ENCODE measurements around the gene DRAM1.
"Not testable (repeated sequence)": the region's sequence is repeated elsewhere in the genome, so short reads cannot be mapped to it uniquely, and the experiment has no call there.

The DRAM1 gene

DNA sequence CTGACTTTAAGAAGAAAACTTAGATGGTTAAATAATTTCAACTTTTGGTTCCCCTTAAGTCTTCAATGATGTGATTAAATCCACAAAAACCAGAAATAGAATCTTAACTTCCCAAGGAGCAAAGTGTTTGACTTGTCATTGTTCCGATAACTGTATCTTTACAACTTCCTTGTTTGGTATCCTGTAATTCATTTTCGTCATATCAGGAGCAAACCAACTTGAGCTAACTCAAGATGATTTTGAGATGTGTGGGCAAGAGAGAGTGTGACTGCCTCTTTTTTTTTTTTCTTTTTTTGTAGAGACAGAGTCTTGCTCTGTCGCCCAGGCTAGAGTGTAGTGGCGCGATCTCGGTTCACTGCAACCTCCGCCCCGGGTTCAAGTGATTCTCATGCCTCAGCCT lies 25.3 kb downstream of the DRAM1 start:
- no peaks in the 10 kb centered on the region for H3K9me3 ChIP-seq (ENCODE audit: control insufficient read depth, insufficient read depth, low read length)
- no peaks in the 10 kb centered on the region for H3K4me1 ChIP-seq (ENCODE audit: control insufficient read depth, insufficient read depth, low read length)
- no peaks in the 10 kb centered on the region for H3K27me3 ChIP-seq (ENCODE audit: control insufficient read depth, insufficient read depth, low read length)
- no peaks in the 10 kb centered on the region for H3K36me3 ChIP-seq (ENCODE audit: control insufficient read depth, insufficient read depth, low read length)
- no CpG with 5 or more reads among the region's 8 CpGs for WGBS (ENCODE audit: insufficient coverage, insufficient read length)
- no peak overlapping the region for H3K4me3 ChIP-seq (ENCODE audit: low read length)
- no peak overlapping the region for H3K27ac ChIP-seq (ENCODE audit: low read length)
- no peak for DNase-seq (ENCODE audit: low read depth, low spot score)

DNA sequence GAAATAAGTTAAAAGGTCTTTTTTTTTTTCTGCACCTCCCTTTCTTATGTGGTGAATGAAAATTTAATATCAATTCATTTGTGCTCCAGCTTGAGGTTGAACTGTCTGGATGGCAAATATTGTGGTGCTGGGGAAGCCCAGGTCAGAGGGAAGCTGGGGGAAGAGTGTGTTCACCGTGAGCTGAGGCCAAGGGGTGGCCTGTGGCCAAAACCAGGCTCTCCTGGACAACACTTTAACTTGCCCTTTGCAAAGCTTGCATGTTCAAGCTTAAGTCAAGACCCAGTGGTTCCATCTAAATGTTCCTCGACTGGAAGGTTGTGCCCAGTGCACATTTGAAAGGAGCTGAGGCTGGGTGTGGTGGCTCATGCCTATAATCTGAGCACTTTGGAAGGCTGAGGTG lies 28.8 kb downstream of the DRAM1 start:
- no CpG with 5 or more reads among the region's 2 CpGs for WGBS (ENCODE audit: insufficient coverage, insufficient read length)
- no peak for DNase-seq (ENCODE audit: low read depth, low spot score)
- no peaks in the 10 kb centered on the region for H3K36me3 ChIP-seq (ENCODE audit: control insufficient read depth, insufficient read depth, low read length)
- no peaks in the 10 kb centered on the region for H3K4me1 ChIP-seq (ENCODE audit: control insufficient read depth, insufficient read depth, low read length)
- no peak overlapping the region for H3K4me3 ChIP-seq (ENCODE audit: low read length)
- H3K9me3 ChIP-seq (ENCODE audit: control insufficient read depth, insufficient read depth, low read length) = no peaks in the 10 kb centered on the region
- H3K27ac ChIP-seq (ENCODE audit: low read length) = no peak overlapping the region
- H3K27me3 ChIP-seq (ENCODE audit: control insufficient read depth, insufficient read depth, low read length) = no peaks in the 10 kb centered on the region

DNA sequence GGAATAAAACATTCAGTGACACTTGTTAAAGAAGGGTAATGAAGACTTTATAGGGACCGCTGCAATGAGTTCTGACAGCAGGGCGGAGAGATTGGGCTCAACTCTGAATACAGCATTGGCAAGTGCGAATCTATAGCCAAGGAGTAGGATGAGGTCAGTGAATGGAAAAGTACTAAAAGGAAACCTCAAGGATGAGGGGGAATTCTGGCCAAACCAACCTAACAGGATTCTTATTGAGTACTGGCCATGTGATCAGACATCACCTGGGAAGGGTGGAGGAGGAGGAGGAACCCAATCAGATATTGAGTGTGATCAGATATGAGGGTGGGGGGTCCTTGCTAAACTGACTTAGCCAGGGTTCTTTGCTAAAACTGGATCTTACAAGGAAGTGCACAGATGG lies 31.0 kb downstream of the DRAM1 start:
- DNase-seq (ENCODE audit: low read depth, low spot score) = no peak
- WGBS (ENCODE audit: insufficient coverage, insufficient read length) = no CpG with 5 or more reads among the region's 3 CpGs
- Histone ChIP-seq H3K4me1 (ENCODE audit: control insufficient read depth, insufficient read depth, low read length) (no peaks in the 10 kb centered on the region), H3K27me3 (ENCODE audit: control insufficient read depth, insufficient read depth, low read length) (no peaks in the 10 kb centered on the region), H3K36me3 (ENCODE audit: control insufficient read depth, insufficient read depth, low read length) (no peaks in the 10 kb centered on the region), H3K4me3 (ENCODE audit: low read length) (no peak overlapping the region), H3K27ac (ENCODE audit: low read length) (no peak overlapping the region), H3K9me3 (ENCODE audit: control insufficient read depth, insufficient read depth, low read length) (no peaks in the 10 kb centered on the region)

DNA sequence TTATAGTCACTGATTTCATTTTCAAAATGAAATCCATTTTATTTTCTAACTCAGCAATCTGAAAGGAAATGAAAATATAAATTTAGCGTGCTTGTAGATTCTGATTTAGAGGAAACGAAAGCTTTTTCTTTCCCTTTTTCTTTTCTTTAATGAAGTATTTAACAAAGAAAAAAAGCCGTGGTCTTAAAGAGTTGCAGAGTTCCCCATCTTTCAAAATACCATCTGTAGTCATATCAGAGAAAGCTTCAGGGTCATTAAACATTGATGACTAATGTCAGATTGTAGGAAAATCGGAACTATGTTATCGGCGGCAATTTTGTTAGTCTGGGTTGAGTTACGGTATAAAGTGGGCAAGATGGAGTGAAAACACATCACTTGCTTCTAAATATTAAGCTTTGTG lies 32.3 kb downstream of the DRAM1 start:
- no peaks in the 10 kb centered on the region for H3K4me1 ChIP-seq (ENCODE audit: control insufficient read depth, insufficient read depth, low read length)
- no peak for DNase-seq (ENCODE audit: low read depth, low spot score)
- no peak overlapping the region for H3K4me3 ChIP-seq (ENCODE audit: low read length)
- no peaks in the 10 kb centered on the region for H3K9me3 ChIP-seq (ENCODE audit: control insufficient read depth, insufficient read depth, low read length)
- no peaks in the 10 kb centered on the region for H3K36me3 ChIP-seq (ENCODE audit: control insufficient read depth, insufficient read depth, low read length)
- no peaks in the 10 kb centered on the region for H3K27me3 ChIP-seq (ENCODE audit: control insufficient read depth, insufficient read depth, low read length)
- WGBS (ENCODE audit: insufficient coverage, insufficient read length) = no CpG with 5 or more reads among the region's 7 CpGs
- no peak overlapping the region for H3K27ac ChIP-seq (ENCODE audit: low read length)

DNA sequence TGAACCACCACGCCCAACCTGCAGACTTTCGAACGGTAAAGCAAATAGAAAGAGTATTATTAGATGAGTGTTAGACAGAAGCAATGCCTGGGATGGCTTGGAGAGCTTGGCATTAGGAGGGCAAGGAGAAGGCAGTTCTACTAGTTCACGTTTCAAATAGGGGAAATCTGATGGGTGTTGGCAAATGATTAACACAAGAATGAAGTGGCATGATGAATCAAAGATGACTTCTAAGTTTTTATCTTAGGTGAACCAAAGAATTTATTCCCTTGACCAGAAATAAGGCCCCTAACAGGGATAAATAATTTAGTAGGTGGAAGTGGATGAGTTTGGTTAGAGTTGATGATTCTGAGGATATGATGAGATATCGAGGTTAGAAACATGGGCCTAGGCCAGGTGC lies 38.5 kb downstream of the DRAM1 start:
- no peak for DNase-seq (ENCODE audit: low read depth, low spot score)
- no peak overlapping the region for H3K27ac ChIP-seq (ENCODE audit: low read length)
- no peaks in the 10 kb centered on the region for H3K9me3 ChIP-seq (ENCODE audit: control insufficient read depth, insufficient read depth, low read length)
- no peaks in the 10 kb centered on the region for H3K36me3 ChIP-seq (ENCODE audit: control insufficient read depth, insufficient read depth, low read length)
- H3K4me3 ChIP-seq (ENCODE audit: low read length) = no peak overlapping the region
- H3K4me1 ChIP-seq (ENCODE audit: control insufficient read depth, insufficient read depth, low read length) = no peaks in the 10 kb centered on the region
- 100% methylated on average over 1 of the region's 5 CpGs for WGBS (ENCODE audit: insufficient coverage, insufficient read length)
- no peaks in the 10 kb centered on the region for H3K27me3 ChIP-seq (ENCODE audit: control insufficient read depth, insufficient read depth, low read length)

DNA sequence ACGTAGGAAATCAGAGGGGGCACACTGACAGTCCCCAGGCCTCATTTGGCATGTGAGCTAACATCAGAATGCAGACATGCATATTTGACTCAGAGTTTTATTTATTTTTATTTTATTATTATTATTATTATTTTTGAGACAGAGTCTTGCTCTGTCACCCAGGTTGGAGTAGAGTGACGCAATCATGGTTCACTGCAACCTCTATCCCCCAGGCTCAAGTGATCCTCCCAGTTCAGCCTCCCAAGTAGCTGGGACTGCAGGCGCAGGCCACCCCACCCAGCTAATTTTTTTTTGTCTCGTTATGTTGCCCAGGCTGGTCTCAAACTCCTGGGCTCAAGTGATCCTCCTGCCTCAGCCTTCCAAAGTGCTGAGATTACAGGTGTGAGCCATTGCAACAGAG lies 41.4 kb downstream of the DRAM1 start:
- not testable (repeated sequence) for H3K27me3 ChIP-seq (ENCODE audit: control insufficient read depth, insufficient read depth, low read length); DNase-seq (ENCODE audit: low read depth, low spot score); H3K36me3 ChIP-seq (ENCODE audit: control insufficient read depth, insufficient read depth, low read length); H3K9me3 ChIP-seq (ENCODE audit: control insufficient read depth, insufficient read depth, low read length); H3K4me3 ChIP-seq (ENCODE audit: low read length); H3K27ac ChIP-seq (ENCODE audit: low read length); H3K4me1 ChIP-seq (ENCODE audit: control insufficient read depth, insufficient read depth, low read length)
- no CpG with 5 or more reads among the region's 4 CpGs for WGBS (ENCODE audit: insufficient coverage, insufficient read length)

DNA sequence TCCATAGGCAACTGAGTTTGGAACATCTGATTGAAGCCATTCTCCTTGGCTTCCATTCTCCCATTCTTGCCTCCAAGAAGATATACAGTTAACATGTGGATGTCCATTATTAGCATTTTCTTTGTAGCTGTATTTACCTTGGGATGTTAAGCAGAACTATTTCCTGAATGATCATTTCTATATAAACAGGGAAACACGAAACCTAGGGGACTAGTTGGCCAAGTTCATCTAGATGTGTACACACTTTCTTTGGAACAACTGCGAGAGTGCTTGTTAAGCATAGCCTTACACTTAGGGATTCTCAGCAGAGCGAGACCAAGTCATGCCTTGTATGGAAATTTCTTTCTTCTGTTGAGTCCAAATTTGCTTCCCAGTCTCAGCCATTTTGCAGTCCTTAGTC lies 42.1 kb downstream of the DRAM1 start:
- no peaks in the 10 kb centered on the region for H3K27me3 ChIP-seq (ENCODE audit: control insufficient read depth, insufficient read depth, low read length)
- H3K36me3 ChIP-seq (ENCODE audit: control insufficient read depth, insufficient read depth, low read length) = no peaks in the 10 kb centered on the region
- no peaks in the 10 kb centered on the region for H3K9me3 ChIP-seq (ENCODE audit: control insufficient read depth, insufficient read depth, low read length)
- no CpG with 5 or more reads among the region's 3 CpGs for WGBS (ENCODE audit: insufficient coverage, insufficient read length)
- DNase-seq (ENCODE audit: low read depth, low spot score) = no peak
- H3K27ac ChIP-seq (ENCODE audit: low read length) = no peak overlapping the region
- no peaks in the 10 kb centered on the region for H3K4me1 ChIP-seq (ENCODE audit: control insufficient read depth, insufficient read depth, low read length)
- no peak overlapping the region for H3K4me3 ChIP-seq (ENCODE audit: low read length)

DNA sequence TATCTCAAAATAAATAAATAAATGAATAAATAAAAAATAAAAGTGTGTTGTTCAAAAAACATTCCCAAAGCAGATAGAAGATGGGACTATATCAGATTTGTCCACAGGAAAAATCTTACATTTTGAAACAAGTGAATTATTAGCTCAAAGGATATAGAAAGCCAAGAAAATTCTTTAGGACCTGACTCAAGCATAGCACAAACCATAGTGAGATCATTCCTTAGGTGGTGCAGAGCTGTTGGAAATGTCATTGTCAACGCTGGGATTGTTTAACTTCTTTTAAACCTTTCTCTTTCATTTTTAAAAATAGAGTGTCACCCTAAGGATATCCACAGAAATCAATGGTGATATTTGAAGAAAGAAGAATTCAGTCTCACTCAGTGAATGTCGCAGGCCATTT lies 43.5 kb downstream of the DRAM1 start:
- H3K9me3 ChIP-seq (ENCODE audit: control insufficient read depth, insufficient read depth, low read length) = no peaks in the 10 kb centered on the region
- no peaks in the 10 kb centered on the region for H3K4me1 ChIP-seq (ENCODE audit: control insufficient read depth, insufficient read depth, low read length)
- no peaks in the 10 kb centered on the region for H3K36me3 ChIP-seq (ENCODE audit: control insufficient read depth, insufficient read depth, low read length)
- DNase-seq (ENCODE audit: low read depth, low spot score) = no peak
- H3K27ac ChIP-seq (ENCODE audit: low read length) = no peak overlapping the region
- no peaks in the 10 kb centered on the region for H3K27me3 ChIP-seq (ENCODE audit: control insufficient read depth, insufficient read depth, low read length)
- WGBS (ENCODE audit: insufficient coverage, insufficient read length) = no CpG with 5 or more reads among the region's 2 CpGs
- no peak overlapping the region for H3K4me3 ChIP-seq (ENCODE audit: low read length)

DNA sequence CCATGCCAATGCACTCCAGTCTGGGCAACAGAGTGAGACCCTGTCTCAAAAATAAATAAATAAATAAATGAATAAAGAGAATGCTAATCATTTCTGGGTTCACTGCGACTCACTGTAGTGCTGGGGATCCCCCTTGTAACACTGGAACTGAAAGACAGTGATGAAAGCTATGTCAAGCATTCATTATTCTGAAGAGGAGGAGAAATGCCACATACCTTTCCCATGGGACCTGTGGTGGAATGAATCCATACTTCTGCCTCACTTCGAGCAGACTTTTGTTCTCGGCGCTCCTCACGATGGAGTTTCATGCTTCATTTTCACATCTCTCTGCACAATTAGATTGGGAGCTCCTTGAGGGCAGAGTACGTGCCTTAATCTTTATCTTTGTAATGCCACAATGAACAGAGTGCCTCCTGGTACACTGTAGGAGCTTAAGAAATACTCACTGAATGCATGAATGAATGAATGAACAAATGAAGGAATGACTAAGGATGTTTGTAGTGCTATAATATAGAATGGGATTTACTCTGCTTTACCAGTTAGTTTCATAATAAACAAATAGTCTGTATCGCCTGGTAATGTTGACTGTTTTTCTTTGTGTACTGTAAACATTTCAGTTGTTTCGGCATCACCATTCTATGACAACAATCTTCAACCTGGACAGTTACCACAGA lies 45.8 kb downstream of the DRAM1 start:
- Histone ChIP-seq H3K27me3 (ENCODE audit: control insufficient read depth, insufficient read depth, low read length) (no peaks in the 10 kb centered on the region), H3K27ac (ENCODE audit: low read length) (no peak overlapping the region), H3K4me3 (ENCODE audit: low read length) (no peak overlapping the region), H3K36me3 (ENCODE audit: control insufficient read depth, insufficient read depth, low read length) (no peaks in the 10 kb centered on the region), H3K9me3 (ENCODE audit: control insufficient read depth, insufficient read depth, low read length) (no peaks in the 10 kb centered on the region), H3K4me1 (ENCODE audit: control insufficient read depth, insufficient read depth, low read length) (no peaks in the 10 kb centered on the region)
- WGBS (ENCODE audit: insufficient coverage, insufficient read length) = no CpG with 5 or more reads among the region's 8 CpGs
- no peak for DNase-seq (ENCODE audit: low read depth, low spot score)

DNA sequence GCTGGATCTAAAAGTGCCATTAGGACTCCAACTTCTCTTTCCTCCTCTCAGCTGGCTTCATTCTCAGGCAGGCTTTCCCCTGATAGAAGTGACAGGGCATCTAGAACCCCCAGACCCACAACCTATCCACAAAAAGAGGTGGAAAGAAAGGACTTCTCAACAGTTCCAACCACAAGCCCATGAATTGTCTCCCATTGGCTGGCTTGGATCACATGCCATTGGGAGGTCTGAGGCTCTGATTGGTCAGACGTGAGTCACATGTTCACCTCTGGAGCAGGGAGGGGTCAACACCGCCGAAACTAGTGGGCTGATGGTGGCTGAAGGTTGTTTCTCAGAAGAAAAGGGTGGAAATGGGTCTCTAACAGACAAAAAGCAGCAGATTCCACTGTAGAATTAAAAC lies 47.2 kb downstream of the DRAM1 start:
- no CpG with 5 or more reads among the region's 3 CpGs for WGBS (ENCODE audit: insufficient coverage, insufficient read length)
- no peak overlapping the region for H3K4me3 ChIP-seq (ENCODE audit: low read length)

DNA sequence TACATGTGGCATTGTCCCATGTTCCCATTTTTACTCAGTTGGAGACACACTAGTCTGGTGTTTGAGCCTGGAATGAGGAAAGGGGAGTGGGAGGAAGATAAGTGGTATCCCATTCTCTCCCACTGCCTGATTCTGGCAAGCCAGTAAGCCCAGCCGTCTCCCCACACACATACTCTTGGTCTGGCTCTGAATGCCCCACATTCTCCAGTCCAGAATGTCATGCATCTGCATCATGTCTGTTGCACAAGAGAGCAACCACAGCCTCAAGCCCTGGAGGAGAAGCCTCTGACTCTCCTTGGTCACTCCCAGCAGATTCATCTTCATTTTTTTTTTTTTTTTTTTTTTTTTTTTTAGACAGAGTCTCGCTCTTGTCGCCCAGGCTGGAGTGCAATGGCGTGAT lies 48.0 kb downstream of the DRAM1 start:
- Histone ChIP-seq H3K27me3 (ENCODE audit: control insufficient read depth, insufficient read depth, low read length) (no peaks in the 10 kb centered on the region), H3K27ac (ENCODE audit: low read length) (no peak overlapping the region), H3K9me3 (ENCODE audit: control insufficient read depth, insufficient read depth, low read length) (no peaks in the 10 kb centered on the region), H3K36me3 (ENCODE audit: control insufficient read depth, insufficient read depth, low read length) (no peaks in the 10 kb centered on the region), H3K4me1 (ENCODE audit: control insufficient read depth, insufficient read depth, low read length) (no peaks in the 10 kb centered on the region), H3K4me3 (ENCODE audit: low read length) (no peak overlapping the region)
- DNase-seq (ENCODE audit: low read depth, low spot score) = no peak
- WGBS (ENCODE audit: insufficient coverage, insufficient read length) = no CpG with 5 or more reads among the region's 4 CpGs

More for the DNA sequence above, 47.2 kb downstream of the DRAM1 start:
- no peaks in the 10 kb centered on the region for H3K4me1 ChIP-seq (ENCODE audit: control insufficient read depth, insufficient read depth, low read length)
- no peak for DNase-seq (ENCODE audit: low read depth, low spot score)
- no peaks in the 10 kb centered on the region for H3K9me3 ChIP-seq (ENCODE audit: control insufficient read depth, insufficient read depth, low read length)
- no peak overlapping the region for H3K27ac ChIP-seq (ENCODE audit: low read length)
- H3K36me3 ChIP-seq (ENCODE audit: control insufficient read depth, insufficient read depth, low read length) = no peaks in the 10 kb centered on the region
- no peaks in the 10 kb centered on the region for H3K27me3 ChIP-seq (ENCODE audit: control insufficient read depth, insufficient read depth, low read length)
